Measurements from ENCODE around the gene ADISSP.

ADISSP gene

DNA sequence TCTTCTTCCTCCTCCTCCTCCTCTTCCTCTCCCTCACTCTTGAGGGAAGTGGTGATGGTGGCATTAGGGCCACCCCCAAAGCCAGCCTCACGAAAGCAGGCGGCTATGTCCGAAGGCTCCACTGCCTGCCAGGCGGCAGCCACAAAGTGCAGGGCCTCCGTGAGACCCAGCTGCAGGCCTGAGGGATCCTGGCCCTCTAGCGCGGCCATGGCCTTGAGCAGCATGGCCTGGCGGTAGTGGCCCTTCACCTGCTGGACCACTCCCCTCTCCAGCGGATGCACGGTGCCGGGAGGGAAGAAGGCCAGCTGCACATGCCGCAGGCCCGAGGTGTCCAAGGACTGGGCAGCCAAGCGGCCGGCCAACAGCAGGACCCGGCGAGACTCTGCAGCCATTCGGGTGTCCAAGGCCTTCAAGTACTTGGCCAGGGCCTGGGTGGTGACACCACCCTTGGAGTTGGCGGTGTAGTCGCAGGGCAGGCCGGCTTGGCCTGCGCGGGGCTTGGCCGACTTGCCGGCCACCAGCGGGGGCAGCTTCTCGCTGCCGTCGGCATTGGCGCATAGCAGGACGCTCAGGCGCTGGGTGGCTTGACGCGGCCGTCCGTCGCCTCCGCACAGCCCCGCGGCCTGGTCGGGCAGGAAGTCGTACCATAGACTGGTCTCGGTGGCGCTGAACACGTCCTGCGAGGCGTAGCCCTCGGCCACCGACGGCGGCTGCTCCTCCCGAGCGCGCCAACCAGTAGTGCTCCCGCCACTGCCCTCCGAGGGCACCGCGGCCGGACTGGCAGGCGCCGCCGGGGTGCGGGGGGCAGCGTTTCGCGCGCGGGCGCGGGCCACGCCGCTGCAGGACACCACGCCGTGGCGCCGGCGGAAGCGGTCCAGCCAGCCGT is 17.9 kb upstream of the ADISSP start:
- Histone ChIP-seq H3K27ac (ENCODE audit: low read length) (no peak overlapping the region), H3K27me3 (ENCODE audit: low read depth, low read length) (no peaks in the 10 kb centered on the region), H3K9me3 (ENCODE audit: control insufficient read depth in 1 of 2, low read length in 2 of 2) (no peaks in the 10 kb centered on the region), H3K4me1 (ENCODE audit: control insufficient read depth in 1 of 2, insufficient read depth in 2 of 2, low read length in 2 of 2) (peaks cover 16 to 41% of the 10 kb centered on the region in 2 donors), H3K36me3 (ENCODE audit: control insufficient read depth in 1 of 2, insufficient read depth in 2 of 2, low read length in 2 of 2) (no peaks in the 10 kb centered on the region), H3K4me3 (ENCODE audit: low read depth in 1 of 2, low read length in 2 of 2) (peak overlapping the region; percentile 70 to 73)

DNA sequence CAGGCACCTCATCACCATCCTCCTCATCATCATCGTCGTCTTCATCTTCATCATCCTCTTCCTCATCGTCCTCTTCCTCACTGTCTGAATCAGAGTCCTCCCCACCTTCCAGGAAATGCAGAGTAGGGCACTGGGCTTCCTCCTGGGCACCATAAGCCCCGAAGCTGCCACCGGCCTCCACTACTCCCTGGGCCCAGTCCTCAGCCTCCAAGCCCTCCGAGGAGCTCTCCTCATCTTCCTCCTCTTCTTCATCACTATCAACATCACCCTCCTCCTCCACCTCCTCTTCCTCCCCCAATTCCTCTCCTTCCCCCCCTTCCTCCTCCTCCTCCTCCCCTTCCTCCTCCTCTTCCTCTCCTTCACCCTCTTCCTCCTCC is 17.3 kb upstream of the ADISSP start:
- Histone ChIP-seq H3K4me3 (ENCODE audit: low read depth in 1 of 2, low read length in 2 of 2) (peak overlapping the region; percentile 70 to 73), H3K36me3 (ENCODE audit: control insufficient read depth in 1 of 2, insufficient read depth in 2 of 2, low read length in 2 of 2) (no peaks in the 10 kb centered on the region), H3K9me3 (ENCODE audit: control insufficient read depth in 1 of 2, low read length in 2 of 2) (no peaks in the 10 kb centered on the region), H3K4me1 (ENCODE audit: control insufficient read depth in 1 of 2, insufficient read depth in 2 of 2, low read length in 2 of 2) (peaks cover 16 to 41% of the 10 kb centered on the region in 2 donors), H3K27me3 (ENCODE audit: low read depth, low read length) (no peaks in the 10 kb centered on the region), H3K27ac (ENCODE audit: low read length) (no peak overlapping the region)

DNA sequence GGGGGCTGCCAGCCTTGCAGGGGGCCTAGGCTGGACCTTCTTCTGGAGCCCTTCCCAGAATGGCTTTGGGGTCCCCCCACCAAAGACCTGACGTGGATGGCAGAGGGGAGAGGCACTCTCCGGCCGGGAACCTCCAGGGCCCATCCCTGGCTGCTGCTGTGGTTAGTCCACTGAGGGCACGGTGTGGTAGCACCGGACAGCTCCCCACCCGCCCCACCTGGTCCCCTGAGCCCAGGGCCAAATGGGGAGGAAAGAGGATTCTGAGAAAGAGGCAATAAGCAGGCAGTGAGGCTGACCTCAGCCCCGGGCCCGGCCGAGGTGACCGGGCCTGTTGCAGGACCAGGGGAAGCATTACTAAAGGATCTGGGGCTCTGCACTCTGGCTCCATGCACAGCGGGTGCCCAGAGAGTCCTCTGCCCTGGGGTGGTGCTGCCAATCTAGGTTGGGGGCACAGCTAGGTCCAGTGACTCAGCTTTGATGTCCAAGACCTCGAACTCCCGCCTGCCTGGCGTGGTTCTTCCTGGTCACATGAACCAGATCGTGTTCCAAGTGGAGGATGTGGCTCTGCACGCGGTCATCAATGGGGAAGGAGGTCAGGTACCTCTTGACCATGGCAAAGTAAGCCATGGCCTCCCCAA is 16.8 kb upstream of the ADISSP start:
- H3K27ac ChIP-seq (ENCODE audit: low read length), result no peak overlapping the region
- H3K27me3 ChIP-seq (ENCODE audit: low read depth, low read length), result no peaks in the 10 kb centered on the region
- H3K4me3 ChIP-seq (ENCODE audit: low read depth in 1 of 2, low read length in 2 of 2), result peak overlapping the region; percentile 30 to 73
- peaks cover 16 to 41% of the 10 kb centered on the region in 2 donors for H3K4me1 ChIP-seq (ENCODE audit: control insufficient read depth in 1 of 2, insufficient read depth in 2 of 2, low read length in 2 of 2)
- no peaks in the 10 kb centered on the region for H3K36me3 ChIP-seq (ENCODE audit: control insufficient read depth in 1 of 2, insufficient read depth in 2 of 2, low read length in 2 of 2)
- no peaks in the 10 kb centered on the region for H3K9me3 ChIP-seq (ENCODE audit: control insufficient read depth in 1 of 2, low read length in 2 of 2)

DNA sequence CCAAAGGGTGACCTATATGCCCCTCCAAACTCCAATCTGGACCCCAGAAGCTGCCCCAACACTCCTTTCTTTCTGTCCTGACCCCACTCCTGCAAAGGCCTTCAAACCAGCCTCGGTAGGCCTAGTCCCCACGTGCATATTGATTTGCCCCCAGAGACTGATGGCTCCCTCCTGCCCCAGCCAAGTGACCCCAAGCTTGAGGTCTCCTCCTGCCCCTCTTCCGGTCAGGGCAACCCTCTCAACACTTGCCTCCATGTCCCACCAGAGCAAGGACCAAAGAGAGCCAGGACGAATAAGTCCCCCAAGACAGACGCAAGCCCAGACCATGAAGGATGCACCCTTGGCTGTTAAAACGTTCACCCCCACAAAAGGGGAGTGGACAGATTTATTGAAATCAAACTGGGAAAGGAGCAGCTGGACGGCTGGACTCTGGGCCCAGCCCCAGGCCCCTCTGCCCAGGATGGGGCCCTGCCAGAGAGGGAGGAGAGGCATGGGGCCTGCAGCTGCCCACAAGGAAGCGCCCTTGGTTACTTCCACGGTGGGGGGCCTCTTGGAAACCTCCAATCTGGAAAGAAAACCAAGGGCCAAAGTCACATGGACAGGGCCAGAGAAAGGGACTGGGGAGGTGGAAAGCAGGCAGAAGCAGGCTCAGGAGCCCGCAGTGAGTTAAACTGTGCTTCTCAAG is 16.1 kb upstream of the ADISSP start:
- Histone ChIP-seq H3K27ac (ENCODE audit: low read length) (no peak overlapping the region), H3K27me3 (ENCODE audit: low read depth, low read length) (no peaks in the 10 kb centered on the region), H3K36me3 (ENCODE audit: control insufficient read depth in 1 of 2, insufficient read depth in 2 of 2, low read length in 2 of 2) (no peaks in the 10 kb centered on the region), H3K4me3 (ENCODE audit: low read depth in 1 of 2, low read length in 2 of 2) (no peak overlapping the region), H3K9me3 (ENCODE audit: control insufficient read depth in 1 of 2, low read length in 2 of 2) (no peaks in the 10 kb centered on the region), H3K4me1 (ENCODE audit: control insufficient read depth in 1 of 2, insufficient read depth in 2 of 2, low read length in 2 of 2) (peaks cover 16 to 44% of the 10 kb centered on the region in 2 donors)

DNA sequence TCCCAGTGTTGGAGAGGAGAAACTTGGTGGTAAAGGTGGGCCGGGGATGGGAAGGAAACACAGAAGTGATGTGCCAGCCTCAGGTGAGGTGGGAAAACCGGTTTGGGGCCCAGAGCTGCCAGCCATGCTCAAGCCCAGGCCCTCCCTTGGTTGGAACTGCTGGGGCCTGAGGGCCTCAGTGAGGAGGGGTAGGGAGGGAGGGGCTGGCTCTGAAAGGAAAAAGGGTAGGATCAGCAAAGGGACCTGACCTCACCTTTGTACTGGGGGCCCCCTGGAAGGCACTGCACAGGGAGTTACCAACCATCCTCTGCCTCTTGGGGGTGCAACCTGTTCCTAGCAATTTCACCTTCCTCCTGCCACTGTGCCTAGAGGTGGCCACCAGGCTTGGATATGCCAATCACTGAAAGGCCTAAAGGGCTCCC is 15.5 kb upstream of the ADISSP start:
- no peak overlapping the region for H3K27ac ChIP-seq (ENCODE audit: low read length)
- no peaks in the 10 kb centered on the region for H3K36me3 ChIP-seq (ENCODE audit: control insufficient read depth in 1 of 2, insufficient read depth in 2 of 2, low read length in 2 of 2)
- peaks cover 16 to 49% of the 10 kb centered on the region in 2 donors for H3K4me1 ChIP-seq (ENCODE audit: control insufficient read depth in 1 of 2, insufficient read depth in 2 of 2, low read length in 2 of 2)
- no peak overlapping the region for H3K4me3 ChIP-seq (ENCODE audit: low read depth in 1 of 2, low read length in 2 of 2)
- H3K27me3 ChIP-seq (ENCODE audit: low read depth, low read length), result no peaks in the 10 kb centered on the region
- no peaks in the 10 kb centered on the region for H3K9me3 ChIP-seq (ENCODE audit: control insufficient read depth in 1 of 2, low read length in 2 of 2)

DNA sequence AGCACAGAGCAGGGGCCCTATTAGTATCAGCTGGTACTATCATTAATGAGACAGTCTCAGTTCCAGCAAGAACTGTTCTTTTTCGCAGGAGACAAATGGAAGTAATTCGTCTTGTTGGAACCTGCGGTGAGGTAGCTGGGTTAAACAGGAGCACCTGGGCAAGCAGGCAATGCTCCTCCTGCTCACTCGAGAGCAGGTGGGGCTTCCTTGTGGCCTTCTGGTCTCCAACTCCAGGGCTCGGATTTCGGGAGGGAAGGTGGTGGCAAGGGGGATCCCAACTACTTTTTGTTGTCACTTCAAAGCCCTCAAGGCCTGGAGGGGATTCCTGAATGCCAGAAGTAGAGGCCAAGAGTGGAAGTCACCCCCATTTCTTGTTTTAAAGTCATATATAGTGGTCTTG is 15.0 kb upstream of the ADISSP start:
- Histone ChIP-seq H3K4me1 (ENCODE audit: control insufficient read depth in 1 of 2, insufficient read depth in 2 of 2, low read length in 2 of 2) (peaks cover 16 to 51% of the 10 kb centered on the region in 2 donors), H3K9me3 (ENCODE audit: control insufficient read depth in 1 of 2, low read length in 2 of 2) (no peaks in the 10 kb centered on the region), H3K4me3 (ENCODE audit: low read depth in 1 of 2, low read length in 2 of 2) (no peak overlapping the region), H3K27ac (ENCODE audit: low read length) (no peak overlapping the region), H3K27me3 (ENCODE audit: low read depth, low read length) (no peaks in the 10 kb centered on the region), H3K36me3 (ENCODE audit: control insufficient read depth in 1 of 2, insufficient read depth in 2 of 2, low read length in 2 of 2) (no peaks in the 10 kb centered on the region)

DNA sequence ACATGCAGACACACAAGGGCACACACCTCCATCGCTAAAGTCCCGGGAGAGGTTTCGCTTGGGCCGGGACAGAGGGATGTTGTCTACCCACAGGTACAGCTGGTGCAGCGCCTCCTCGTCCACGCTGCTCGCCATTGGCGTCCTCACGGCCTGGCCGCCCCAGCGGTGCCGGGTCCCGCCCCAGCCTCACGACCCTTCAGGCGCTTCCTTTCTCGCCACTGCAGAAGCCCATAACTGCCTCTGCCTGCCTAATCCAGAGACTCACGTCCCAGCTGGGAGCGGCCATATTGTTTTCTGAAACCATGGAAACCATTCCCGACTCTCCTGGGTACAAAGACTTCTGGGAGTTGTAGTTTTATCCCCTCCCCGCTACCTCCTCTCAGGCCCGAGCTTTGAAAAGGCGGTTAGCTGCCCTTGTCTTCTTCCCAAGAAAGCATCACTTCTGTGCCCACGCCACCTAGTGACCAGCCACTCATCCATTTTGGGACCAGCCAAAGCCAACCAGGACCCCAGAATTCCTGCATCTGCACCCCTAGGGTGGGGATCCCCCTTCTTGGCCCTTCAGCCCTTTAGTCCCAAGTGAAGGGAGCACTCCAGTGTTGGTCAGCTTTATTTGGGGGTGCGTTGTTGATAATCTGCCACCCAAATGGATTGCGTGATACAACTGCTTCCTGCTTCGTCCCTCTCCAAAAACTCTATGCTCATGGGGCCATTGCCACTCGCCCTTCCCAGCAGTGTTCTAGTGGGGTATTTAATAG is 13.8 kb upstream of the ADISSP start, which contains the start of gene SPEF1:
Gene SPEF1, minus strand, starts transcription at position 296 of the 758 bp plus-strand sequence. Its CDS starts 161 bp downstream, at position 135.
- Histone ChIP-seq H3K4me1 (ENCODE audit: control insufficient read depth in 1 of 2, insufficient read depth in 2 of 2, low read length in 2 of 2) (peaks cover 16 to 47% of the 10 kb centered on the region in 2 donors), H3K27ac (ENCODE audit: low read length) (no peak within 1 kb of the TSS), H3K36me3 (ENCODE audit: control insufficient read depth in 1 of 2, insufficient read depth in 2 of 2, low read length in 2 of 2) (no peaks in the 10 kb centered on the region), H3K4me3 (ENCODE audit: low read depth in 1 of 2, low read length in 2 of 2) (peak within 1 kb of the TSS; percentile 51 to 63), H3K9me3 (ENCODE audit: control insufficient read depth in 1 of 2, low read length in 2 of 2) (no peaks in the 10 kb centered on the region), H3K27me3 (ENCODE audit: low read depth, low read length) (no peaks in the 10 kb centered on the region)

DNA sequence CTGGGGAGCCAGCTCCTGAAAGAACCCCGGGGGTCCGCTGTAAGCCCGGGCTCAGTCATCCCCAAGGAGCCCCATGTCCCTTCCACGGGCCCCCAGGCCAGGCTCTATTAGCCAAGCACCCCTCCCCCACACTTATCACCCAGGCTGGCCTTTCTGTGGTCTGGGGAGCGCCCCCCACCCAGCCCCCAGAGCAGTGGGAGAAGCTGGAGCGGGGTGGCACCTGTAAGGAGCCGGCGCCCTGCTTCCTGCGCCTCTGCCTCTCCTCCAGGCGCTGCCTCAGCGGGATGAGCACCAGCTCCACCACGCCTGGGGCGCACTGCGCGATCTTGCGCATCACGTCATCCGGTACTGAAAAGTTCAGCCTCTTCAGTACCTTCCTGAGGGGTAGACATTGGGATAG is 11.4 kb upstream of the ADISSP start:
- H3K4me3 ChIP-seq (ENCODE audit: low read depth in 1 of 2, low read length in 2 of 2), result no peak overlapping the region
- no peaks in the 10 kb centered on the region for H3K36me3 ChIP-seq (ENCODE audit: control insufficient read depth in 1 of 2, insufficient read depth in 2 of 2, low read length in 2 of 2)
- H3K27me3 ChIP-seq (ENCODE audit: low read depth, low read length), result no peaks in the 10 kb centered on the region
- H3K4me1 ChIP-seq (ENCODE audit: control insufficient read depth in 1 of 2, insufficient read depth in 2 of 2, low read length in 2 of 2), result peaks cover 5 to 29% of the 10 kb centered on the region in 2 donors
- no peak overlapping the region for H3K27ac ChIP-seq (ENCODE audit: low read length)
- H3K9me3 ChIP-seq (ENCODE audit: control insufficient read depth in 1 of 2, low read length in 2 of 2), result no peaks in the 10 kb centered on the region

DNA sequence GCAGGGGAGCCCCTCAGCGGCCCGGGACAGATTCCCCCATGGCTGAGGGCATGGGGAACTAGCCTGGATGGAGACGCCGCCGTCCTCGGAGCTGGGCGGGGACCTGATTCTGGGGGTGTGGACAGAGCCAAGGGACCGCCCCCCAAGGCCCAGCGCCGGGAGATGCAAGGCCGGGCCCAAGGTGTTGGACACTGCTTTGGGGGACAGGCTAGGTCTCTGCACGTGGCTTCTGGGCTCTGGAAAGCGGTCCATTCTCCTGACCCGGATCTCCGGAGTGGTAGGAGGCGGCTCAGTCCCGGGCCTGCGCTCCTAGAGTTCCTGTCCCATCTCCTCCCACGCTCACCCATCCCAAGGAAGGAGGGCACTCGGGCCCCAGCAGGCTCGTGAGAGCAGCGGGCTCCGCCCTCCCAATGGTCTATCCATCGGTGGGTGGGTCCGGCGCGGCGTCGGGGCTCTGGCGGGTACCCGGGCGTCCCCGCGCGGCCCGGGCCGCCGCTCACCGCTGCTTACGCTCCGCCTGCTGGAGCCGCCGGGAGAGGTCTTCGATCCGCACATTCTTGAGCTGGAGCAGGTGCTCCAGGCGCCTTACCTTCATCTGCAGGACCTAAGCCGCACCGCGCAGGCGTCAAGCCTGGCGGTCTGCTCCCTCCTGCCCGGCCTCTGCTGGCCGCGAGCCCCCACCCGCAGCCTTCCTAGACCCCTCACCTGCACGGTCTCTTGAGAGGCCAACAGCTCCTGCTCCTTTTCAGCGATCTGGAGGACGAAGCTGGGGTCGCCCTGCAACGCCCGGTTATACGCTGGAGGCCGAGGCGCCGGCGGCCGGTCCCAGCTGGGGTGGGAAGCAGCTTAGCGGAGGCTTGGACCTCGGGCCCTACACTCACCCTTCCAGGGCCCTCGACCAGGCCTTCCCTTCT is 10.4 kb upstream of the ADISSP start:
- no peaks in the 10 kb centered on the region for H3K36me3 ChIP-seq (ENCODE audit: control insufficient read depth in 1 of 2, insufficient read depth in 2 of 2, low read length in 2 of 2)
- H3K27ac ChIP-seq (ENCODE audit: low read length), result no peak overlapping the region
- H3K4me1 ChIP-seq (ENCODE audit: control insufficient read depth in 1 of 2, insufficient read depth in 2 of 2, low read length in 2 of 2), result peaks cover 5 to 22% of the 10 kb centered on the region in 2 donors
- no peaks in the 10 kb centered on the region for H3K27me3 ChIP-seq (ENCODE audit: low read depth, low read length)
- no peaks in the 10 kb centered on the region for H3K9me3 ChIP-seq (ENCODE audit: control insufficient read depth in 1 of 2, low read length in 2 of 2)
- peak overlapping the region; percentile 61 to 74 for H3K4me3 ChIP-seq (ENCODE audit: low read depth in 1 of 2, low read length in 2 of 2)

DNA sequence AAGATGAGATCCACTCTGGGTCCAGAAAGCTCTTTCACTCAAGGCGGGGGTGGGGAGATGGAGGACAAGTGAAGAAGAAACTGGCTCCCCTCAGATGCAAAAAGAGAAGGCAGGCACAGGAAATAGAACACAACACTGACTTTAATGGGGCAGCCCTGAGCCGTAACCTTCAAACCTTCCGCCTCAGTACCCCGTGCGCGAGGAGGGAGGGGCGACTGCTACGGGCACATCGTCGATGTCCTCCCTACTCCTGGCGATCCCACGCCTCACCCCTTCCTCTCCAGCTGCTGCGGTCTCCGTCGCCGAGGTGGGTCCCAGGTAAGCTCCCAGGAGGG is 9.8 kb upstream of the ADISSP start:
- Histone ChIP-seq H3K36me3 (ENCODE audit: control insufficient read depth in 1 of 2, insufficient read depth in 2 of 2, low read length in 2 of 2) (no peaks in the 10 kb centered on the region), H3K4me1 (ENCODE audit: control insufficient read depth in 1 of 2, insufficient read depth in 2 of 2, low read length in 2 of 2) (peaks cover 5 to 22% of the 10 kb centered on the region in 2 donors), H3K4me3 (ENCODE audit: low read depth in 1 of 2, low read length in 2 of 2) (peak overlapping the region; percentile 61 to 74), H3K27ac (ENCODE audit: low read length) (no peak overlapping the region), H3K9me3 (ENCODE audit: control insufficient read depth in 1 of 2, low read length in 2 of 2) (no peaks in the 10 kb centered on the region), H3K27me3 (ENCODE audit: low read depth, low read length) (no peaks in the 10 kb centered on the region)
